Loucy (cell line): ENCODE measurements around the gene RASD1.

Source experiments
- EZH2phosphoT487 ChIP-seq: fragments of 200-600 bp; IDR thresholded peaks from 2 replicates; pipeline ENCODE4 v1.6.1; 2018; ENCODE audit warnings: antibody characterized with exemption, mild to moderate bottlenecking, moderate library complexity, borderline replicate concordance
- TF ChIP-seq, protein P1 (sequence below): fragments of 200-600 bp; sonication (generic); conservative IDR thresholded peaks from 2 replicates; pipeline ENCODE4 v1.5.1; 2014; ENCODE audit warnings: mild to moderate bottlenecking, antibody characterized with exemption, low read length

DNA sequence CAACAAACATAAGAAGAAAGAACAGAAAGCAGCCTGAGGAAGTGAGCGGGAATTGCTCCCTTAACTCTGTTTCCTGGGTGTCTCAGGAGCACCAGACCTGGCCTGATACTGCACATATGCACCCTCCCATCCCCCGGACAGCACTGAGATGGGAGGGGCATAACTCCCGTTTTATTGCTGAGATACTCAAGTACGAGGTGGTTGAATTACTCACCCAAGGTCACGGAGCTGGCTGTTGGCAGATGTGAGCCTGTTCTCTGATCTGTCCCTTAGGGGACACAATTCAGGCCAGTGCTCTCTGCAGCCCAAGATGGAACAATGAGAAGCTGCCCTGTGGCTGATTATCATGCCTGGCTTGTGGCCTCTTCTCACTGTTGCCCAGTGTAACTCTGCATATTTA, 28.5 kb downstream of the RASD1 start:
- TF ChIP-seq, protein P1, sequence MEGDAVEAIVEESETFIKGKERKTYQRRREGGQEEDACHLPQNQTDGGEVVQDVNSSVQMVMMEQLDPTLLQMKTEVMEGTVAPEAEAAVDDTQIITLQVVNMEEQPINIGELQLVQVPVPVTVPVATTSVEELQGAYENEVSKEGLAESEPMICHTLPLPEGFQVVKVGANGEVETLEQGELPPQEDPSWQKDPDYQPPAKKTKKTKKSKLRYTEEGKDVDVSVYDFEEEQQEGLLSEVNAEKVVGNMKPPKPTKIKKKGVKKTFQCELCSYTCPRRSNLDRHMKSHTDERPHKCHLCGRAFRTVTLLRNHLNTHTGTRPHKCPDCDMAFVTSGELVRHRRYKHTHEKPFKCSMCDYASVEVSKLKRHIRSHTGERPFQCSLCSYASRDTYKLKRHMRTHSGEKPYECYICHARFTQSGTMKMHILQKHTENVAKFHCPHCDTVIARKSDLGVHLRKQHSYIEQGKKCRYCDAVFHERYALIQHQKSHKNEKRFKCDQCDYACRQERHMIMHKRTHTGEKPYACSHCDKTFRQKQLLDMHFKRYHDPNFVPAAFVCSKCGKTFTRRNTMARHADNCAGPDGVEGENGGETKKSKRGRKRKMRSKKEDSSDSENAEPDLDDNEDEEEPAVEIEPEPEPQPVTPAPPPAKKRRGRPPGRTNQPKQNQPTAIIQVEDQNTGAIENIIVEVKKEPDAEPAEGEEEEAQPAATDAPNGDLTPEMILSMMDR, result no peak
- no peak for TF ChIP-seq EZH2phosphoT487
